BE2C (cell line): ENCODE data around the gene SMARCAL1. TPM values are rescaled to one million over a fixed set of nuclear protein-coding genes. Genes with fewer than 3 reads are reported as not detected.

Experiments used
- DNase-seq: peaks from one replicate; pipeline ENCODE4 v3.0.0-alpha.2; 2020
- H3K27me3 ChIP-seq: fragments of 250-450 bp; sonication (Bioruptor Pico); 2 replicates; pipeline ENCODE4 v1.5.1; 2020; ENCODE audit warnings: mild to moderate bottlenecking
- H3K36me3 ChIP-seq: fragments of 250-450 bp; sonication (Bioruptor Pico); 2 replicates; pipeline ENCODE4 v1.5.1; 2020; ENCODE audit warnings: mild to moderate bottlenecking
- H3K4me1 ChIP-seq: fragments of 250-450 bp; sonication (Bioruptor Pico); 2 replicates; pipeline ENCODE4 v1.5.1; 2020
- H3K4me3 ChIP-seq: 2 replicates; pipeline ENCODE4 v1.5.1; 2011; ENCODE audit warnings: low read depth, low read length
- H3K9me3 ChIP-seq: fragments of 250-450 bp; sonication (Bioruptor Pico); 2 replicates; pipeline ENCODE4 v1.5.1; 2020
- polyA plus RNA-seq: library from polyadenylated mRNA; unstranded; fragments of >200 nt; gene quantifications from one replicate; pipeline ENCODE4 v1.2.1, GENCODE V29; 2012; ENCODE audit warnings: low read depth, missing spikeins; ENCODE audit not compliant: insufficient read length, insufficient read depth
- TF ChIP-seq, protein P1 (sequence below): IDR thresholded peaks from 2 replicates; pipeline ENCODE4 v1.5.1; 2012; ENCODE audit warnings: mild to moderate bottlenecking, low read depth, low read length

Gene SMARCAL1
- 26.0 TPM for polyA plus RNA-seq

DNA sequence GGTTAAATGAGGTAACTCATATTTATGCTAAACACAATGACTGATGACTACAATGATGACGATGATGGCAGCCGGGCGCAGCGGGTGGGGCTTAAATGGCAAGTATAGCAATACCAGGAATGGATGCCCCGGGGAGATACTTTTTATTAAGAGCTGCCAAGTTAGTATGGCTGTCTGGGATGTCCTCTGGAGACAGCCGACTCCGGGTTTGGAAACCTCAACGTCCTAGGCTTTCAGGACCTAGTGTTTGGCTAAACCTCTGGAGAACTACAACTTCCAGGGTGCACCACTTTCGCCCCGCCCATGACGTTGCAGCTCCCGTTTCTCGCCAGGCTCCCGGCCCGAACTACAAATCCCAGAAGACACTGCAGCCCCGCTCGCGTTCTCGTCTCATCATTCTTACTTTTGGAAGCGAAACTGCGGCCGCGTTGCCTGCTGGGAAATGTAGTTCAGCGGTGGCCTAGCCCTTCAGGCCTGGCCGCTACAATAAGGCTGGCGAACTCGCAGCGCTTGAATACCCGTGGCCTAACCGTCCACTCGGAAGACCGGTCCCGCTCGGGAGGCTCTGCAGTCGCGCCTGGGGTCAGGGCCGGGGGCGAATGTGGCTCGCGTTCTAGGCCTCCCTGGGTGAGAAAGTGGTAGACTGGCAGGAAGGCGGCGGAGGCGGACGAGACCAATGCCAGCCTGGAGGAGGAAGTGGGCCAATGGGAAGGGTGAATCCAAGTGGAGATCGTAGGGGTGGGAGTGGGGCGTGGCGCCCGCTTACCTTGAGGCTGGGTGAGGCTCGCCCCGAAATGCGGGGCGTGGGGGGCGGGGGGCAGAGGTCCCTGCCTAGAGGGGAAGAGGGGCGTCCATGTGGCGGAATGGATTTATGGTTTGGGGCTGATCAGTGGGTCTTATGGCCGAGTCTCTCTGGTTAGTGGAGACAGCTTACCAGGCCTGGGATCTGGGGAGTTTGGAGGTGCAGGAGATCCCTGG, at the start of gene SMARCAL1:
Gene SMARCAL1 (plus strand): TSS at position 463 of the 978 bp plus-strand sequence. CDS start 2,221 bp downstream, outside the sequence.
- Histone ChIP-seq H3K27me3 (no peaks in the 10 kb centered on the region), H3K4me1 (peaks cover 3% of the 10 kb centered on the region; the same call in 1 of the 2 replicates), H3K36me3 (no peaks in the 10 kb centered on the region; the same call in 1 of the 2 replicates), H3K9me3 (no peaks in the 10 kb centered on the region), H3K4me3 (peak within 1 kb of the TSS; percentile 79)
- peak; percentile 99 for DNase-seq
- TF ChIP-seq, protein P1, sequence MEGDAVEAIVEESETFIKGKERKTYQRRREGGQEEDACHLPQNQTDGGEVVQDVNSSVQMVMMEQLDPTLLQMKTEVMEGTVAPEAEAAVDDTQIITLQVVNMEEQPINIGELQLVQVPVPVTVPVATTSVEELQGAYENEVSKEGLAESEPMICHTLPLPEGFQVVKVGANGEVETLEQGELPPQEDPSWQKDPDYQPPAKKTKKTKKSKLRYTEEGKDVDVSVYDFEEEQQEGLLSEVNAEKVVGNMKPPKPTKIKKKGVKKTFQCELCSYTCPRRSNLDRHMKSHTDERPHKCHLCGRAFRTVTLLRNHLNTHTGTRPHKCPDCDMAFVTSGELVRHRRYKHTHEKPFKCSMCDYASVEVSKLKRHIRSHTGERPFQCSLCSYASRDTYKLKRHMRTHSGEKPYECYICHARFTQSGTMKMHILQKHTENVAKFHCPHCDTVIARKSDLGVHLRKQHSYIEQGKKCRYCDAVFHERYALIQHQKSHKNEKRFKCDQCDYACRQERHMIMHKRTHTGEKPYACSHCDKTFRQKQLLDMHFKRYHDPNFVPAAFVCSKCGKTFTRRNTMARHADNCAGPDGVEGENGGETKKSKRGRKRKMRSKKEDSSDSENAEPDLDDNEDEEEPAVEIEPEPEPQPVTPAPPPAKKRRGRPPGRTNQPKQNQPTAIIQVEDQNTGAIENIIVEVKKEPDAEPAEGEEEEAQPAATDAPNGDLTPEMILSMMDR = no peak

DNA sequence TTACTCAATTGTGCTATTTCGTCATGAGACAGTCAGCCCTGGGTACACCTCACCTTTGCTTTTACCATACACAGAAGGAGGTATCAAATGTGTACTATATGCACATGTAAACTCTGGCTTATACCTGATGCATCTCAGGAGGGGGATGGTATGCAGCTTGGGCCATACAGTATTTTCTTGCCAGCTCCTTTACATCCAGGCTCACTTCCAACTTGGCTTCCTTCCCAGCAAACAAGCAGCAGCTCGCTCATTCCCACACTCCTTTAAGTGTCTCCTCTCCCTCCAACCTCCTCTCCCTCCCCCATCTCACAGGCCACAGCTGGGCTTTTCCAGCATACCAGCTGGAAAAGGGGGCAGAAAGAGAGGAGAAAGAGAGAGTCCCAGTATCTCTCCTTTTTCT, 49.6 kb upstream of the SMARCAL1 start:
- TF ChIP-seq, protein P1 = no peak
- H3K9me3 ChIP-seq = no peaks in the 10 kb centered on the region
- no peak for DNase-seq
- H3K4me3 ChIP-seq = no peak overlapping the region
- H3K27me3 ChIP-seq = no peaks in the 10 kb centered on the region
- H3K36me3 ChIP-seq = no peaks in the 10 kb centered on the region
- peaks cover 2% of the 10 kb centered on the region; the same call in 1 of the 2 replicates for H3K4me1 ChIP-seq

DNA sequence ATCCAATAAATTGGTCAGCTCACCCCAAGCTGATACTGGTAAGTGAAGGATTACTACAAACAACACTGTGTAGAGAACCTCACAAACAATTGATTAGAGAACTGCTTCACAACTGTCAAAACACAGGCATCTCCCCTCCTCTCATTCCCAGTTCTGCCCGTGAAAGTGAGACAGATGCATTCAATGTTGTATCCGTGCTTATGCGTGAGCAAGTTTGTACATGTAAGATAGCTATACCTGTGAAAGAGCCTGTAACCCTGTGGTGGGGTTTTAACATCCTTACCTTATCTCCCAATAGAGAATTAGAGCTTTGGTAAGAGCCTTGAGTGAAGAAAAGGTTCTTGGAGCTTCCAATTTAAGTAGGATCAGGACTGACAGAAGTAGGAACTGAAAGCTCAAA, 49.1 kb upstream of the SMARCAL1 start:
- no peaks in the 10 kb centered on the region for H3K9me3 ChIP-seq
- DNase-seq = no peak
- H3K36me3 ChIP-seq = no peaks in the 10 kb centered on the region
- no peaks in the 10 kb centered on the region for H3K27me3 ChIP-seq
- H3K4me3 ChIP-seq = no peak overlapping the region
- H3K4me1 ChIP-seq = peaks cover 2% of the 10 kb centered on the region; the same call in 1 of the 2 replicates
- TF ChIP-seq, protein P1 = no peak

DNA sequence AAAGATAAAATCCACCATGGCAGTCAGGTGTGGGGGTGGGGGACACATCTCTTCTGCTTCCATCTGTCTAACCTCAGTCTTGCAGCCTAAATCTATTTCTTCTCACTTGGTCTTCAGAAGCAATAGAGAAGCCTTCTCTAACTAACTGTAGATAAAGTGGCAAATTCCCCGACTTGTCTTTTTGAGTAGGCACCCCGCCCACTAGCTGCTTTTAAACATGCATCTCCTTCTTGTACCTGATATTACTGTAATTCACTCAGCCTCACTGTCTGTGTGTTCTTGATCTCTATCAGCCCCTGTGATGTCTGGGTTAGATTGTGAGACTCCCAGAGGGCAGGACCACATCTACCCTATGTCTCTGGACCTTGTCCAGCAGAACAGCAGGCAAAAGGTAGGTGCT, 46.8 kb upstream of the SMARCAL1 start:
- TF ChIP-seq, protein P1 = no peak
- H3K27me3 ChIP-seq = no peaks in the 10 kb centered on the region

DNA sequence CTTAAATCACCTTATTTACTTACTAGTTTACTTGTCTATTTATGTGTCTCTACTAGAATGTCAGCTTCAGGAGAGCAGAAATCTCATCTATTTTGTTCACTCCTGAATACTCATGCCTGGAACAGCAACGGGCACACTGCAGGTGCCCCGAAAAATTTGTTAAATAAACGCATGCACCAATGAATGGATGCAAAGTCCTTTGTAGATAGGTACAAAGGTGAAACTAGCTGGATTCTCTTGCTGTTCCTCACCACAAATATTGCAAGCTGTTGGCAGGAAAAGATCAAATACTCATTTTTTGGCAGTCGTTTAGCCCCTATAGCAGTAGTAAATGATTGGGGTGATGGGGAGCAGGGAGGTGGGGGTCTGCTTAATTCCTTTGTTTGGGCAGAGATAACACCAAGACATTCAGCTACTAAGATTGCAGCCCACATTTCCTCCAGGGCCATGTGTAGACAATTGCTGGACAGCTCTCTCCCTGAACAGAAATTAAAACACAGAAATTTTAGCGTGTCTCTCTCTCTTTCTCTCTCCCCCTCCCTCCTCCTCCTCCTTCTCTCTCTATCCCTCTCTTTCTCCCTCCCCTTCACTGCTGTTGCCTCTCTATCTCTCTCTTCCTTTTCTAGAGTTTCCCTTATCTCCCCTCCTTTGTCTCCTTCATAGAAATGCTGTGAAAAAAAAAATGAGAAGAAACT, 45.4 kb upstream of the SMARCAL1 start:
- Histone ChIP-seq H3K4me1 (peaks cover 2% of the 10 kb centered on the region; the same call in 1 of the 2 replicates), H3K9me3 (no peaks in the 10 kb centered on the region), H3K4me3 (no peak overlapping the region), H3K27me3 (no peaks in the 10 kb centered on the region), H3K36me3 (no peaks in the 10 kb centered on the region)
- DNase-seq = no peak
- TF ChIP-seq, protein P1 = no peak

More for the DNA sequence above, 46.8 kb upstream of the SMARCAL1 start:
- Histone ChIP-seq H3K9me3 (no peaks in the 10 kb centered on the region), H3K36me3 (no peaks in the 10 kb centered on the region), H3K4me1 (peaks cover 2% of the 10 kb centered on the region; the same call in 1 of the 2 replicates), H3K4me3 (no peak overlapping the region)
- no peak for DNase-seq
